HG03103 (cell line): Measurements from ENCODE around the gene CD84.
"Not testable (repeated sequence)": the region's sequence is repeated elsewhere in the genome, so short reads cannot be mapped to it uniquely, and the experiment has no call there.

Experiments
- ATAC-seq: cut with Tn5 transposase; IDR thresholded peaks from one replicate; pipeline ENCODE4 v1.9.1; 2021; ENCODE audit warnings: low read depth; ENCODE audit not compliant: unreplicated experiment

The CD84 gene

GRCh38 chr1:160610569-160611242, 31.4 kb upstream of the CD84 start:
- ATAC-seq: no peak

DNA sequence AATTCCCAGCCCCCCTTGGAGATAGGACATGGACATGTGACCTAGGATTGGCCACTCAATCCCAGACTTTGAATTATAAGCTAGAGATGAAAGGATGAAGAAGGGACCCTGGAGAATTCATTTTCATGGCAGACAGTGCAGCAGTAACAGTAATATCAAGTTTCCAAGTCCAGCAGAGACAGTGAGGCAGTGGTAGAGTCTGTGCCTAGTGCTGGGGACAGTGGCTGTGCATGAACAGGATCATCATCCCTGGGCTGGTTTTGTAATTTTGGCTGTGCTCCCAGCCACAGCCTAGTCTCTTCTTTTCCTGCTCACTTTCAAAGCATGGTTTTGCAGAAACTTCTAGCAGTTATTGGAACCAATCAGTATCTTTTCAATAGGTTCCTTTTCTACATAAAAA, 29.6 kb upstream of the CD84 start:
- ATAC-seq: no peak

GRCh38 chr1:160608514-160608913, 29.2 kb upstream of the CD84 start:
- ATAC-seq: no peak

DNA sequence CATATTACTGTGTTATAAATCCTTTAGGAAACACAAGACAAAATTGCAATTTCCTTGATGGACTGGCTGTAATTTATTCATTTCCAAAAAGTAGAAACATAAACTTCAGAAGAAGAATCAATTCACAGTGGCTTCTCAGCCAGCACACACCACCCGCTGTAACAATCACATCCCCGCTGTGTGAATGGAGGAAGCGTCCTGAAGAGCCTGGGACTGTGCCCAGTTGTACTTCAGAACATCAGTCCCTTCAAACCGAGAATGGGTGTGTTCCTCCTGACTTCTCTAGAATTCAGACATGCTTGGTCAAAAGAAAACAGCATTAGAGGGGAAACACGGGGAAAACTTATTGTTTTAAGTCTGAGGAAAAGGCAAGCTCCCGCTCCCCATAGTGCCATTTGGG, 28.8 kb upstream of the CD84 start:
- no peak for ATAC-seq

- no peak for ATAC-seq
Observed at GRCh38 chr1:160607672-160608032, 28.4 kb upstream of the CD84 start.

DNA sequence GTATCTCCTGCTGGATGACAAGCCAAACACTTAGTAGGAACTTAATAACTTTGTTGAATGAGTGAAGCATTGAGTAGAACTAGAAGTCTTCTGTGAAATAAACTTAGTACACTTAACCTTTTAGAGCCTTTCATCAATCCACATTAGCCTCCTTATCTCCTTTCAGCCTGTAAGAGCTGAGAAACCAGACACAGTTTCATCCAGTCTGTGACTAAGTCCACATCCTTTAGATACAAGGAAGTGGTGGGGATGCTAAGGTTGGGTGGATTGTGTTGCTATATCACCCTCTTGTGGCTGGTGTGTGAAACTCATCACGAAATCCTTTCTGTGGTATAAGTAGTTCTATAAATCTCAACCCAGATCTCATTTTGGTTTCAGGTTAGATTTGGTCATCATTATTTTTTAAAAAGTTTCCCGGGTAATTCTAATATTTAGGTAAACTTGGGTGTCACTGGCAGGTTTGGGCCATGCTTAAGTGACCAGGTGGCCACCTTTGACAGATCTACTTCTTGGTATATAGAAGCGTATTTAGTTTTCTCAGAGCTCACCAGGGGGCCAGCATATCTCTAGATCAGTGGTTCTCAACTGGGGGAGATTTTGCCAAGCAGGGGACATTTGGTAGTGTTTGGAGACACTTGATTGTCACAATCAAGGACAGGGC, 27.8 kb upstream of the CD84 start:
- ATAC-seq: peak; percentile 58

DNA sequence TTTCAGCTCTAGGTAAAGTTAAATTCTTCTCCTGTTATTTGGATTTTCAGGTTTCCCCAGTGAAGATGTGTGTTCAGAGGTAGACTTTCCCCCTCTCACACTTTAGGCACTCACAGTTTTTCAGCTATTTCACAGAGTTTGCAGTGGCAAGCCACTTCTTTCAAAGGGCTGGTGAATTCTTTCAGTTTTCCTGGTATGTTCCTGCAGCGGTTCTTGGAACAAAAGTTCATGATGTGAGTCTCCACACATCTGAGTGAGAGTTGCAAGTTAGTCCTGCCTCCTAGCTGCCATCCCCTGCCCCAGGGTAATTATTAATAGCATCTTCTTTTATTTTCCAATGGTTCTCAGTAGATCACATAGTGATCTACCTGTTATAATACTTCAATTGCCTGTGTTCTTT, 27.3 kb upstream of the CD84 start:
- ATAC-seq: no peak

- no peak for ATAC-seq
Observed at GRCh38 chr1:160605792-160606479, 26.6 kb upstream of the CD84 start.

GRCh38 chr1:160605205-160605604, 25.9 kb upstream of the CD84 start:
- no peak for ATAC-seq

DNA sequence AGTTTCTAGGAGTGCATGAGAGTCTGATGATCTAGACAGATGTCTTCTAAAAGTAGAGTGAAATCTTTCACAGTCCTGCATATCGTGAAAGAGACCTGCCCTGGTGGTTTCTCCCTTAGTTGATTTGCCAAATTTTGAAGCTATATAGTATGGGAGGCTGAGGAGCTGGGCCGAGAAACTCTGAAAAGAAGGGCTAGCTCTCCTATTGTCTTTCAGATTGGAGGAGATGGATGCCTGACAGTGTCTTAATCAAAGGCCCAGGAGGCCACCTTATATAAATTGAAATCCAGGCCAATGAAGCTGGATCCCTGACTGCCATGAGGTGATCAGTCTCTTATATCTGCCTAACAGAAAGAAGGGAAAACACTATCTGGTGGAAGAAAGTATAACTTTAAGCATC, 18.4 kb upstream of the CD84 start:
- ATAC-seq: no peak

- no peak for ATAC-seq
Observed at GRCh38 chr1:160597051-160597450, 17.8 kb upstream of the CD84 start.

DNA sequence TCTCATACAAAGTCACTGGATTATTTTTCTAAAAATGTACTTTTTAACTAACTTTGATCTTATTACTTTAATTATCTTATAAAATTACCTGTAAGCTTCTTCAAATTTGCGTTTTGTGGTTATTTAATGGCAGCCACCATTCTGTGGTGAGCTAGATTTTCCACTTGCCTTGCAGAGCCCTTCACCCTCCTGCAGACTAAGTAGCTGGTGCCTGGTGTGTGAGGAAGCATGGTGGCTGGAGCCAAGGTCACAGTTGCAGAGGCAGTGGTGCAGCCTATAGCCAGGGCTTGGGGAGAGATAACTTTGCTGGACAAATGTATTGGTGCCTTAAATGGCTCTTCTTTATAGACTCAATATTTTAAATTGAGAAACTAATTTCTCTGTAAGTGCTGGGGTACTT, 11.2 kb upstream of the CD84 start:
- no peak for ATAC-seq

DNA sequence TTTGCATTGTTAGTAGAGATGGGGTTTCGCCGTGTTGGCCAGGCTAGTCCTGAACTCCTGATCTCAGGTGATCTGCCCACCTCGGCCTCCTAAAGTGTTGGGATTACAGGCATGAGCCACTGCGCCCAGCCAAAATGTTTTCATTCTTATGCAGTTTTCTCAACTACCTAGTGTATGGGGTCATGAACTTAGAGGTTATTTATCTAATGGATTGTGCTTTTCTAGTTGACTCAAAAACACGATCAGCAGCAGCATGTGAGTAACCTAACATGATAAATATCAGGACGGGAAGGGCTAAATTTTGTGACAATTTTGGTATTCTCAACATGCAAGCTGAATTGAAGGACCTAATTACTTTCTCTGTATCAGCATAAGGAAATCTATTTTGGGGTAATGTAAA, 9.2 kb upstream of the CD84 start:
- ATAC-seq: no peak

DNA sequence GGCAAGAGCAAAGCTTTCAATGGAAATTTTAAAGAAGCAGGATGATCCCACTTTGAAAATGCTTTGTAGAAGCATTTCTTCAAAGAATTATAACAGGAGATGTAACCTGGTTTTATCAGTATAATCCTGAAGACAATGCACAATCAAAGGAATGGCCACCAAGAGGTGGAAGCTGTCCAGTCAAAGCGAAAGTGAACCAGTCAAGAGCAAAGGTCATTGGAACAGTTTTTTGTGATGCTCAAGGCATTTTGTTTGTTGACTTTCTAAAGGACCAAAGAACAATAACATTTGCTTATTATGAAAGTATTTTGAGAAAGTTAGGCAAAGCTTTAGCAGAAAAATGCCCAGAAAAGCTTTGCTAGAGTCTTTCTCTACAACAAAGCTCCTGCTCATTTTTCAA, 5.5 kb upstream of the CD84 start:
- no peak for ATAC-seq

- not testable (repeated sequence) for ATAC-seq
Observed at GRCh38 chr1:160582976-160583375, 3.7 kb upstream of the CD84 start.

DNA sequence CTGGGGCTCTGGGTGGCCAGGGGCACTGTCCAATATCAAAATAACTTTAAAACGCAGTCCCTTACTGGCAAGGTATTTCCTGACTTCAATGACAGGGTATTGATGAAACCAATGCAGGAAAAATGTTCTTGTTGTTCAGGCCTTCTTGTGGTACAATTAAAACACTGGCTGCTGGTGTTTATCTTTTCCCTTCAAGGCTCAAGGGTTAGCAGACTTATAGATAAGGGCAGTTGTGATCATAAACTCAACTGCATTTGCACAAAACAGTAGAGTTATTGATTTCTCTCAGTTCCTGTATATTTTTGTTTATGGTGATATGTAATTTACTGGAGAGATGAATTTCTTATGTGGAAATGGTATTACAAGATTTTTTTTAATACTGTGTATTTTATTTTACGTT, 2.7 kb upstream of the CD84 start:
- ATAC-seq: no peak

GRCh38 chr1:160580221-160580812, 1.0 kb upstream of the CD84 start:
- no peak for ATAC-seq

GRCh38 chr1:160578525-160579191, 638 bp downstream of the CD84 start:
- ATAC-seq: no peak

GRCh38 chr1:160578175-160578524, 1.1 kb downstream of the CD84 start:
- no peak for ATAC-seq

- no peak for ATAC-seq
Observed at GRCh38 chr1:160577671-160578070, 1.6 kb downstream of the CD84 start.

- ATAC-seq: no peak
Observed at GRCh38 chr1:160576884-160577283, 2.4 kb downstream of the CD84 start.
